HL-60 (cell line): ENCODE results near the gene DPH5.

Source experiments
- DNase-seq, 2 experiments: peaks; one replicate each; pipeline ENCODE4 v3.0.0-alpha.2; 2010 to 2020; ENCODE audit warnings: low read depth in 1 of 2, low spot score in 1 of 2
- H3K27ac ChIP-seq: fragments of 250-450 bp; sonication (Bioruptor Pico); replicated peaks from 2 replicates; pipeline ENCODE4 v1.5.1; 2020; ENCODE audit warnings: mild to moderate bottlenecking, moderate library complexity
- H3K27me3 ChIP-seq: fragments of 250-450 bp; sonication (Bioruptor Pico); 2 replicates; pipeline ENCODE4 v1.5.1; 2021; ENCODE audit warnings: mild to moderate bottlenecking, moderate library complexity; ENCODE audit not compliant: insufficient read depth, poor library complexity, severe bottlenecking
- H3K4me3 ChIP-seq: replicated peaks from 2 replicates; pipeline ENCODE4 v1.5.1; 2011; ENCODE audit warnings: mild to moderate bottlenecking, control low read depth, low read length; ENCODE audit not compliant: insufficient read depth
- GABPA ChIP-seq: IDR thresholded peaks from 2 replicates; pipeline ENCODE4 v1.6.1; 2012; ENCODE audit warnings: low read depth
- POLR2AphosphoS5 ChIP-seq: IDR thresholded peaks from 2 replicates; pipeline ENCODE4 v1.6.1; 2012; ENCODE audit warnings: low read depth
- SPI1 ChIP-seq: IDR thresholded peaks from 2 replicates; pipeline ENCODE4 v1.6.1; 2012; ENCODE audit warnings: low read depth, mild to moderate bottlenecking, borderline replicate concordance
- TF ChIP-seq, protein P1 (sequence below): IDR thresholded peaks from one replicate; pipeline ENCODE4 v1.5.1; 2011; ENCODE audit warnings: low read length, control low read depth, inconsistent platforms; ENCODE audit not compliant: insufficient read depth
- TF ChIP-seq, protein P2 (sequence below): IDR thresholded peaks from 2 replicates; pipeline ENCODE4 v1.6.1; 2012; ENCODE audit warnings: low read depth; ENCODE audit not compliant: insufficient replicate concordance

The DPH5 gene

GRCh38 chr1:101064697-101065096 is 39.1 kb upstream of the DPH5 start:
- Histone ChIP-seq H3K4me3 (no peak overlapping the region), H3K27ac (no peak overlapping the region), H3K27me3 (no peaks in the 10 kb centered on the region)
- no peak for TF ChIP-seq GABPA
- TF ChIP-seq, protein P1, sequence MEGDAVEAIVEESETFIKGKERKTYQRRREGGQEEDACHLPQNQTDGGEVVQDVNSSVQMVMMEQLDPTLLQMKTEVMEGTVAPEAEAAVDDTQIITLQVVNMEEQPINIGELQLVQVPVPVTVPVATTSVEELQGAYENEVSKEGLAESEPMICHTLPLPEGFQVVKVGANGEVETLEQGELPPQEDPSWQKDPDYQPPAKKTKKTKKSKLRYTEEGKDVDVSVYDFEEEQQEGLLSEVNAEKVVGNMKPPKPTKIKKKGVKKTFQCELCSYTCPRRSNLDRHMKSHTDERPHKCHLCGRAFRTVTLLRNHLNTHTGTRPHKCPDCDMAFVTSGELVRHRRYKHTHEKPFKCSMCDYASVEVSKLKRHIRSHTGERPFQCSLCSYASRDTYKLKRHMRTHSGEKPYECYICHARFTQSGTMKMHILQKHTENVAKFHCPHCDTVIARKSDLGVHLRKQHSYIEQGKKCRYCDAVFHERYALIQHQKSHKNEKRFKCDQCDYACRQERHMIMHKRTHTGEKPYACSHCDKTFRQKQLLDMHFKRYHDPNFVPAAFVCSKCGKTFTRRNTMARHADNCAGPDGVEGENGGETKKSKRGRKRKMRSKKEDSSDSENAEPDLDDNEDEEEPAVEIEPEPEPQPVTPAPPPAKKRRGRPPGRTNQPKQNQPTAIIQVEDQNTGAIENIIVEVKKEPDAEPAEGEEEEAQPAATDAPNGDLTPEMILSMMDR: no peak
- TF ChIP-seq POLR2AphosphoS5: no peak
- no peak for TF ChIP-seq SPI1
- TF ChIP-seq, protein P2, sequence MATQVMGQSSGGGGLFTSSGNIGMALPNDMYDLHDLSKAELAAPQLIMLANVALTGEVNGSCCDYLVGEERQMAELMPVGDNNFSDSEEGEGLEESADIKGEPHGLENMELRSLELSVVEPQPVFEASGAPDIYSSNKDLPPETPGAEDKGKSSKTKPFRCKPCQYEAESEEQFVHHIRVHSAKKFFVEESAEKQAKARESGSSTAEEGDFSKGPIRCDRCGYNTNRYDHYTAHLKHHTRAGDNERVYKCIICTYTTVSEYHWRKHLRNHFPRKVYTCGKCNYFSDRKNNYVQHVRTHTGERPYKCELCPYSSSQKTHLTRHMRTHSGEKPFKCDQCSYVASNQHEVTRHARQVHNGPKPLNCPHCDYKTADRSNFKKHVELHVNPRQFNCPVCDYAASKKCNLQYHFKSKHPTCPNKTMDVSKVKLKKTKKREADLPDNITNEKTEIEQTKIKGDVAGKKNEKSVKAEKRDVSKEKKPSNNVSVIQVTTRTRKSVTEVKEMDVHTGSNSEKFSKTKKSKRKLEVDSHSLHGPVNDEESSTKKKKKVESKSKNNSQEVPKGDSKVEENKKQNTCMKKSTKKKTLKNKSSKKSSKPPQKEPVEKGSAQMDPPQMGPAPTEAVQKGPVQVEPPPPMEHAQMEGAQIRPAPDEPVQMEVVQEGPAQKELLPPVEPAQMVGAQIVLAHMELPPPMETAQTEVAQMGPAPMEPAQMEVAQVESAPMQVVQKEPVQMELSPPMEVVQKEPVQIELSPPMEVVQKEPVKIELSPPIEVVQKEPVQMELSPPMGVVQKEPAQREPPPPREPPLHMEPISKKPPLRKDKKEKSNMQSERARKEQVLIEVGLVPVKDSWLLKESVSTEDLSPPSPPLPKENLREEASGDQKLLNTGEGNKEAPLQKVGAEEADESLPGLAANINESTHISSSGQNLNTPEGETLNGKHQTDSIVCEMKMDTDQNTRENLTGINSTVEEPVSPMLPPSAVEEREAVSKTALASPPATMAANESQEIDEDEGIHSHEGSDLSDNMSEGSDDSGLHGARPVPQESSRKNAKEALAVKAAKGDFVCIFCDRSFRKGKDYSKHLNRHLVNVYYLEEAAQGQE: no peak
- no peak for DNase-seq

GRCh38 chr1:101060992-101061391 is 35.4 kb upstream of the DPH5 start:
- Histone ChIP-seq H3K27ac (no peak overlapping the region), H3K4me3 (no peak overlapping the region), H3K27me3 (no peaks in the 10 kb centered on the region)
- TF ChIP-seq SPI1: no peak
- no peak for TF ChIP-seq GABPA
- TF ChIP-seq, protein P1: no peak
- TF ChIP-seq, protein P2: no peak
- TF ChIP-seq POLR2AphosphoS5: no peak
- DNase-seq: no peak

- Histone ChIP-seq H3K4me3 (no peak overlapping the region), H3K27me3 (no peaks in the 10 kb centered on the region), H3K27ac (no peak overlapping the region)
- DNase-seq: no peak
- TF ChIP-seq, protein P1: no peak
- TF ChIP-seq, protein P2: no peak
- TF ChIP-seq SPI1 (no peak), POLR2AphosphoS5 (no peak), GABPA (no peak)
Measured at GRCh38 chr1:101059945-101060542, 34.5 kb upstream of the DPH5 start.
